Activated naive CD4-positive, alpha-beta T cell (primary cell): ENCODE results near the gene TXK.

Experiments
- DNase-seq, 4 experiments: peaks; one replicate each; lab custom pipeline; 2025; lab: John Stamatoyannopoulos, UW

The TXK gene

GRCh38 chr4:48021100-48021499 is 113.0 kb downstream of the TXK start:
- no peak for DNase-seq

- DNase-seq, result no peak
These were observed 115.9 kb downstream of the TXK start for GRCh38 chr4:48018112-48018511.

- peak in 2 of 4 experiments; percentile 3 to 5 for DNase-seq
These were observed 116.9 kb downstream of the TXK start for GRCh38 chr4:48017108-48017571.
